Measurements from ENCODE around the gene PRR5.

Gene PRR5

GRCh38 chr22:44728761-44729324 is 26.8 kb downstream of the PRR5 start:
- Histone ChIP-seq H3K4me3 (ENCODE audit: low read depth, low read length) (no peak overlapping the region), H3K4me1 (no peaks in the 10 kb centered on the region)

GRCh38 chr22:44729391-44730021 is 27.5 kb downstream of the PRR5 start:
- Histone ChIP-seq H3K79me2 (no peaks in the 10 kb centered on the region), H3K36me3 (ENCODE audit: control insufficient read depth, insufficient read depth, low read length) (no peaks in the 10 kb centered on the region), H3K9me3 (ENCODE audit: control insufficient read depth, low read length) (no peaks in the 10 kb centered on the region), H3K9ac (no peak overlapping the region), H3K27me3 (ENCODE audit: control insufficient read depth, insufficient read depth, low read length) (no peaks in the 10 kb centered on the region), H3K4me3 (ENCODE audit: low read depth, low read length) (no peak overlapping the region), H3K4me1 (no peaks in the 10 kb centered on the region), H3K27ac (no peak overlapping the region), H2AFZ (no peak overlapping the region), H3K4me2 (ENCODE audit: low read length) (no peak overlapping the region)
- TF ChIP-seq CTCF (IDR thresholded peaks at IDR 0.05) = no peak

More at GRCh38 chr22:44728761-44729324, 26.8 kb downstream of the PRR5 start:
- Histone ChIP-seq H3K36me3 (ENCODE audit: control insufficient read depth, insufficient read depth, low read length) (no peaks in the 10 kb centered on the region), H3K79me2 (no peaks in the 10 kb centered on the region), H3K27me3 (ENCODE audit: control insufficient read depth, insufficient read depth, low read length) (no peaks in the 10 kb centered on the region), H2AFZ (no peak overlapping the region), H3K9me3 (ENCODE audit: control insufficient read depth, low read length) (no peaks in the 10 kb centered on the region), H3K9ac (no peak overlapping the region), H3K27ac (no peak overlapping the region), H3K4me2 (ENCODE audit: low read length) (no peak overlapping the region)
- TF ChIP-seq CTCF (IDR thresholded peaks at IDR 0.05) = no peak

GRCh38 chr22:44730022-44730393 is 28.0 kb downstream of the PRR5 start:
- Histone ChIP-seq H2AFZ (no peak overlapping the region), H3K27me3 (ENCODE audit: control insufficient read depth, insufficient read depth, low read length) (no peaks in the 10 kb centered on the region), H3K9me3 (ENCODE audit: control insufficient read depth, low read length) (no peaks in the 10 kb centered on the region), H3K36me3 (ENCODE audit: control insufficient read depth, insufficient read depth, low read length) (no peaks in the 10 kb centered on the region), H3K27ac (no peak overlapping the region), H3K4me2 (ENCODE audit: low read length) (no peak overlapping the region), H3K9ac (no peak overlapping the region), H3K4me1 (no peaks in the 10 kb centered on the region), H3K4me3 (ENCODE audit: low read depth, low read length) (no peak overlapping the region), H3K79me2 (no peaks in the 10 kb centered on the region)
- TF ChIP-seq CTCF (IDR thresholded peaks at IDR 0.05) = no peak

GRCh38 chr22:44730490-44731356 is 28.7 kb downstream of the PRR5 start:
- H2AFZ ChIP-seq = no peak overlapping the region
- H3K79me2 ChIP-seq = no peaks in the 10 kb centered on the region
- no peaks in the 10 kb centered on the region for H3K36me3 ChIP-seq (ENCODE audit: control insufficient read depth, insufficient read depth, low read length)
- no peak overlapping the region for H3K4me3 ChIP-seq (ENCODE audit: low read depth, low read length)
- no peaks in the 10 kb centered on the region for H3K9me3 ChIP-seq (ENCODE audit: control insufficient read depth, low read length)
- H3K4me2 ChIP-seq (ENCODE audit: low read length) = no peak overlapping the region
- no peaks in the 10 kb centered on the region for H3K27me3 ChIP-seq (ENCODE audit: control insufficient read depth, insufficient read depth, low read length)
- H3K9ac ChIP-seq = no peak overlapping the region
- H3K4me1 ChIP-seq = no peaks in the 10 kb centered on the region
- TF ChIP-seq CTCF (IDR thresholded peaks at IDR 0.05) = no peak
- no peak overlapping the region for H3K27ac ChIP-seq
